CD4-positive, alpha-beta memory T cell (primary cell): ENCODE results near the gene SMIM14. TPM values are rescaled to one million over a fixed set of nuclear protein-coding genes. Genes with fewer than 3 reads are reported as not detected.

Source experiments
- polyA plus RNA-seq, 2 donors: library from polyadenylated mRNA; unstranded; fragments of 300-500 nt; fragmentation: Illumina TruSeq; gene quantifications; one replicate each; pipeline ENCODE4 v1.2.3, GENCODE V29; 2021
- total RNA-seq, 2 experiments: library from RNA; stranded (reverse); gene quantifications; one replicate each; pipeline ENCODE4 v1.2.3, GENCODE V29; 2021

Gene SMIM14
- total and polyA plus RNA-seq, 4 experiments from 2014 or later = 15.5 to 54.4 (median 28.1) TPM

Other genes with a start within 250 kb of the SMIM14 start
- not detected for gene KLB, start 231.9 kb downstream of the SMIM14 start, total RNA-seq
- gene KLB, start 231.9 kb downstream of the SMIM14 start, polyA plus RNA-seq = under 1 TPM in 1 of 2 donors, not detected in 1; 0.06 TPM
- gene RPL9, start 179.9 kb downstream of the SMIM14 start, total RNA-seq = 1,000 to 10,000 TPM; 2,318 to 2,449 TPM
- 1,000 to 10,000 TPM; 2,416 to 2,913 TPM for gene RPL9, start 179.9 kb downstream of the SMIM14 start, polyA plus RNA-seq
- gene LIAS, start 179.8 kb downstream of the SMIM14 start, total RNA-seq = 10 to 100 TPM; 21.7 to 24.7 TPM
- gene LIAS, start 179.8 kb downstream of the SMIM14 start, polyA plus RNA-seq = 10 to 100 TPM; 13.2 to 17.7 TPM
- 10 to 100 TPM; 21.6 to 26.5 TPM for gene UGDH, start 111.4 kb downstream of the SMIM14 start, total RNA-seq
- gene UGDH, start 111.4 kb downstream of the SMIM14 start, polyA plus RNA-seq = 10 to 100 TPM; 18.5 to 34.9 TPM
- gene UBE2K, start 59.3 kb upstream of the SMIM14 start, total RNA-seq = 10 to 100 TPM; 45.0 to 51.2 TPM
- gene UBE2K, start 59.3 kb upstream of the SMIM14 start, polyA plus RNA-seq = 10 to 100 TPM; 53.9 to 79.5 TPM